Stimulated activated CD4-positive, alpha-beta T cell treated with anti-CD3 and anti-CD28 coated beads, TNF-alpha, amount 100 ng/mL, for 4 hours (primary cell): ENCODE data around the gene TMC2.

Experiments used
- DNase-seq, 3 experiments: peaks; one replicate each; pipeline ENCODE4 v3.0.0-alpha.2; 2020; ENCODE audit warnings: low read depth in 3 of 3

TMC2 gene

DNA sequence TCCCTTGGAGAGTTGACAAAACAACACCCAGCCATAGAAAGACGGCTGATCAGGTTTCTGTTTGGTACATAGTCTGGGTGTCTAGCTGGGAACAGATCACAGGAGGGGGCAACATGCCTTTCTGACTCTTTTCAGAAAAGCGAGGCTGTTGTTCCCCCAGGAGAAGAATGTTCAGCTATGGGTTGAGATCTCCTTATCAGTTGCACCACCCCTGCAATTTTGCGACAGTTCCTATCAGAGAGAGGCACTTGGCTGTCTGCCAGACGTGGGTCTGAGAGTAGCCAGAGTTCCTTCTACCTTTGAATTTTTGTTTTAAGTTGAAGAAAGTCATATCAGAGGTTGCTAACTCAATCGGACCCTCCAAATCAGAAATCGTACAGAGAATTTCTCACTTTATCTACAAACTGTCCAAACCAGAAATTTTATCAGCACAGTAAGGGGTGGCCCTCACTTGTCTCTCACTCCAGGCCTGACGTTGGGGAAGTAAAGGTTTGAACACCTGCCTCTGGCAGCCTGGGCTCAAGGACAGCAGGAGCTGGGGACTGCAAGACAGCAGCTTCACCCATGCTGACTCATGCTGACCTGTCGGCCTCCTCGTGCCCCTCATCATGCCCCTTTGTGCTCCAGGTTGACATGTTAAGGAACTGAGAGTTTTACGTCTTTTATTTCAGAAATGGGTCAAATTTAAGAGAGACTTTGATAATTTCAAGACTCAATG, 42.3 kb downstream of the TMC2 start:
- DNase-seq, result no peak

- no peak for DNase-seq
These were observed 49.4 kb downstream of the TMC2 start for GRCh38 chr20:2585811-2586210.

DNA sequence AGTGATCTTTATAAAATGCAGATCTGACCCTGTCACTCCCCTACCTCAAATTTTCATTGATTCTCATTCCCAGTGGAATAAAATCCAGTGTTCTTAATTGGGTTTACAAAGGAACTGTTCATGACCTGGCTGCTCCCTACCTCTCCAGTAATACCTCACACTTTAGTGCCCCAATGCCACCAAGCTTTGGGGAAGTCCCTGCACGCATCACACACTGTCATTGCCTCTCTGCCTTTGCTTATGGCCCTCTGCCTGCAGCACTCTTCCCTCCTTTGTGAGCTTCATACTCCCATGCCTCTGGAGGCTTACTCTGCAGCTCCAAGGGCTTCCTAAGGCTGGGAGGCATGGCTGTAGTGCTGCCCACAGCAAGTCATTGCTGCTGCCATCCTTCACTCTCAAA, 57.4 kb downstream of the TMC2 start:
- no peak for DNase-seq

GRCh38 chr20:2595076-2595475, 58.7 kb downstream of the TMC2 start:
- no peak for DNase-seq

GRCh38 chr20:2596673-2597279, 60.4 kb downstream of the TMC2 start:
- no peak for DNase-seq

- DNase-seq, result no peak
These were observed 63.1 kb downstream of the TMC2 start for GRCh38 chr20:2599288-2600006.

GRCh38 chr20:2602046-2602735, 65.8 kb downstream of the TMC2 start:
- DNase-seq, result no peak

DNA sequence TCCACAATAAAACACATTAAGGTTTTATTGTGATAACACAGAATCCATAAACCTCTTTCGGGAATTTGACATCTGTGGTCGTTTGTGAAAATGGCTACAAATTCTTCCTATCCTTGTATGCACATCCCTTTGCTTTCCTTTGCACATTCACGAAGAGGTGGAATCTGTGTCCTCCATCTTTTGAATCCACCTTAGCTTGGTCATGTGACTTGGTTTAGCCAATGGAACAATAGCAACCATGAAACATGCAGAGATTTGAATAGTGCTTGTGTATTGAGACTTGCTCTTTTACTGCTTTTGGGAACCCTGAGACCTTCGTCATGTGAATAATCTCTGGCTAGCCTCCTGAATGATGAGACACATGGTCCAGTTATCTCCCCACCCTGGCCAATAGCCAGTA, 66.4 kb downstream of the TMC2 start:
- no peak for DNase-seq

DNA sequence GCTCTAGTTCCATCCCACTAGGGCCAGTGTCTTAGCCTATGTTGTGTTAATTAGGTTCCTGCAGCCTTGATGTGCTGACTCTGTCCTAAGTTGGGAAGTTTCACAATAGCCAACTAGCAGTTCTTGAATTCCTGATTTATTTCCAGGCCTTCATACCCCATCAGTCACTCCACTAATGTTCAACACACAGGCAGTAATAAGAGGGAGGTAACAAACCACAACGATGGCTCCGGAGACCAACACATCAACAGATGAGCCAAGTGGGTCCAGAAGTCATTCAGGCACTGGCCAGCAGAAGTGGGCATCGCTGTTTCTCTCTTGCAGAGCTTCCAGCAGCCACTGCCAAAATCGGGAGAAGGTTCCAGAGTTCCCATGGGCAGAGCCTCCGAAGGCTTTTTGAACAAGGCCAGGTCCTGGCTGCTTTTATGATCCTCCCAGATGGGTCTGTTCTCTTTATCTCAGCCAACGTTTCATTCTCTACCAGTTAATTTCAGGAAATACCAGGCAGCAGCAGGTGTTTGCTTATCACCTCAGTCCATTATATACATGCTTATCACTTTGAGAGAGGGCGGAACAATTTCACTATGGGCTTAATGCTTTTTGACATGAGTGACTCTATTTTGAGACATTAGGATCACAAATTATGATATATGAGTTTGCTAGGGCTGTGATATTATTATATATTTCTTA, 67.6 kb downstream of the TMC2 start:
- DNase-seq, result no peak

DNA sequence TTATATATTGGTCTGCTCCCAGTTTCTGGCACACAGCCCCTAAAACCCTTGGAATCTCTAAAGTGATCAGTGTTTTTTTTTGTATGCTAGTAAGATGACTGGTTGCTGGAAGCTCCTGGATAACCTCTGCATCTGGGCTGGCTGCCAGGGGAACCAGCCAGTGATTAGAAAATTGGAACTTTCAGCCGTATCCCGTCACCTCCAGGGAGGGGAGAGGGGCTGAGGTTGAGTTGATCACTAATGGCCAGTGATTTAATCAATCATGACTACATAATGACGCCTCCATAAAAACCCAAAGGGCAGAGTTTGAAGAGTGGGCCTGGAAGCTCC, 68.1 kb downstream of the TMC2 start:
- no peak for DNase-seq

DNA sequence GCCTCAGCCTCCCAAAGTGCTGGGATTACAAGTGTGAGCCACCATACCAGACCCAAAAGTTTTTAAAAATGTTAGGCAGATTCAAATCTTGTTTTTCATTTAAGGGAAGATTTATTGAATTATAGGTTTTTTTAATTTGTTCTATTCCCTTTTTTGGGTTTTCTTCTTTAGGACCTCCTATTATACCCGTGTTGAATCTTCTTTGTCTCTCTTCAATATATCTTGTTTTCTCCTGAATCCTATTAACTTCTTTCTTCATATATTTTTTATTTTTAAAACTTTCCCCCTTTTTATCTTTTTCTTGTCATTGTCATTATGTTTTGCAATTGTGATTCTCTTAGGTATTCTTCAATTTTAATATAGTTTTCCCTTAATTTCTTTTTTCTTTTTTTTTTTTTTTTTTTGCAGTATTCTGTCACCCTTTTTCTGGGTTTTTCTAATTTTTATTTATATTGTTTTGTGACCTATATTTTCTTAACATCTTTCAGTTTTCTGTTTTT, 70.2 kb downstream of the TMC2 start:
- DNase-seq, result no peak

GRCh38 chr20:2610326-2610725, 74.0 kb downstream of the TMC2 start:
- no peak for DNase-seq

- no peak for DNase-seq
These were observed 74.8 kb downstream of the TMC2 start for GRCh38 chr20:2610941-2611720.

DNA sequence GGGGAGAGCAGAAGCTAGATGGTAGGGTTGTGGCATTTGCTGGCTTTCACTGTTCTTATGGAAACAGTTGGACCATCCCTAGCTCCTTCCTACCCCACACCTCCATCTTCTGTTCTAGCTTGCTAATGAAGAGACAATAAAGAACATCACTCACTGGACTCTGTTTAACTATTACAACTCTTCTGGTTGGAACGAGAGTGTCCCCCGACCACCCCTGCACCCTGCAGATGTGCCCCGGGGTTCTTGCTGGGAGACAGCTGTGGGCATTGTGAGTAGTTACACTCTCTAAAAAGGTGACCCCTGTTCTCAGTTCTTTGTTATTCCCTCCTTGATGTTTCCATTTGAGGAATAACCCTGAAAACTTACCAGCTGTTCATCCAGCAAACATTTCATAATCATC, 75.7 kb downstream of the TMC2 start:
- no peak for DNase-seq

DNA sequence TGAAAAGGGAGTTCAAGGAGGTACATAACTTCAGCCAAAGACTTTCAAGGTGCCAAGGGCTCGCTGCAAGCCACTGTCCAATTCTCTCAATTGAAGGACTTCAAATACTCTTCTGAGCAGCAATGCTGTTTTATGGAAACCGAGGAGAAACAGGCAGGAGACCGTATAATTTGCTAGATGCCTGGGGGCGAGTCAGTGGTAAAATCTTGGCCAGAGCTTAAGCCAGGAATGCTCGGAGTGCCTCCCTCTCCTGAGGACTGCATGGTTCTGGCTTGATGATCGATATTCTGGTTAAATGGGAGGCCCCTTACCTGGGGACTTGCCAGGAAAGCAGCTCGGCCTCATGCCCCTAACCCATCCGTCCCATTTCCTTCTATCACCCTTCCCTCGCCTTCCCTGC, 80.3 kb downstream of the TMC2 start:
- DNase-seq, result no peak

DNA sequence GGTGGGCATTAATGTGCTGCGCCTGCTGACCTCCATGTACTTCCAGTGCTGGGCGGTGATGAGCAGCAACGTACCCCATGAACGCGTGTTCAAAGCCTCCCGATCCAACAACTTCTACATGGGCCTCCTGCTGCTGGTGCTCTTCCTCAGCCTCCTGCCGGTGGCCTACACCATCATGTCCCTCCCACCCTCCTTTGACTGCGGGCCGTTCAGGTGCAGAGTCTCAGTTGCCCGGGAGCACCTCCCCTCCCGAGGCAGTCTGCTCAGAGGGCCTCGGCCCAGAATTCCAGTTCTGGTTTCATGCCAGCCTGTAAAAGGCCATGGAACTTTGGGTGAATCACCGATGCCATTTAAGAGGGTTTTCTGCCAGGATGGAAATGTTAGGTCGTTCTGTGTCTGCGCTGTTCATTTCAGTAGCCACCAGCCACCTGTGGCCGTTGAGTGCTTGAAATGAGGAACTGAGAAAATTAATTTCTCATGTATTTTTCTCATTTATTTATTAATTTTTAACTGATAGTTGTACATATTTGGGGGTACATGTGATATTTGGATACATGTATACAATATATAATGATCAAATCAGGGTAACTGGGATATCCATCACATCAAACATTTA, 80.8 kb downstream of the TMC2 start:
- no peak for DNase-seq

DNA sequence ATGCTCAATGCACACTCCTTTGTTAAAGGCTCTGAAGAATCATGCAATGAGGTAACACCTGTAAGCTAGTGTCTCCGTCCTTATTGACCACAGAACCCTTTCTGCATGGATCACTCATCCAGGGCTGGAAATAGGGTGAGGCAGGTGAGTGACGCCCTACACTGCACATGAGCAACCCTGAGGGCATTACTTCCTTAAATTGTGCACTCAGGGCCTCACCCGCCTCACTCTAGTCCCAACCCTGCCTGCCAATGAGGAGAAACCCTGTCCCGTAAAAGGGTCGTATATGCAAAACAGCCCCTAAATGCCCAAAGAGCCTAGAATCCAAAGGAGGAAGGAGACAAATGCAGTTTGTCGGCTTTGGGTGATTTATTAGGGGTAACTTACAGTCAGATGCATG, 82.4 kb downstream of the TMC2 start:
- no peak for DNase-seq

DNA sequence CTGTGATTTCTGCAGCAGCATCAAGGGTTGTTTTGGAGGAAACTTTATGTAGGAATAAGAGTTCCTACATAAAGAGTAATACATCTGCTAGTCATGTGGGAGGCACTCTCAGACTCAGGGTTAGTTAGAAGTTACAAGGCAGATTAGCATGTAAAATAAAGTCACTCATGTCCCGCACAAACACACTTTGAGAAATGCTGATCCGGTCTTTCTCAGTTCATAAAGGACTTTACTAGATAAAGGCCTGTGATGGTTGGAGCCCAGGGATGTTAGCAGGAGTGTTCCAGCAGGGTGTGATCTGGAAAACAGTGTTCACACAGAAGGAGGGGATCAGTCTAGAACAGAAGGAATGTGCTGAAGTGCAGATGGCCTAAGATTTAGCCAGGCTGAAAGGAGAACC, 83.0 kb downstream of the TMC2 start:
- DNase-seq, result no peak

GRCh38 chr20:2619961-2620595, 83.7 kb downstream of the TMC2 start:
- DNase-seq, result no peak

DNA sequence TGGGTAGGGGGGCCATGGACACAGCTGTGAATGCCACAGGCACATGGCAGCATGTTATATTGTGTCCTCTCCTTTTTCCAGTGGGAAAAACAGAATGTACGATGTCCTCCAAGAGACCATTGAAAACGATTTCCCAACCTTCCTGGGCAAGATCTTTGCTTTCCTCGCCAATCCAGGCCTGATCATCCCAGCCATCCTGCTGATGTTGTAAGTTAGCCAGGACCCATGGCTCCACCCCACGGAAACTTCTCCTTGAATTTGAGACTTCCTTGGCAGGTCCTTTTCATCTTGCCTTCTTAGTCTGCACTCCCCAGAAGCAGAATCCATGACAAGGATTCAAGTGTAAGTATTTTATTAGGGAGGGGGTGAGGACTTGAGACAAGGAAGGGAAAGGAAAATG, 87.8 kb downstream of the TMC2 start:
- DNase-seq, result no peak
